Adrenal gland (tissue), 5 donors: ENCODE results near the gene ZNF350.
"Not testable (repeated sequence)": the region's sequence is repeated elsewhere in the genome, so short reads cannot be mapped to it uniquely, and the experiment has no call there.

ENCODE experiments used
- POLR2A ChIP-seq, 2 donors: fragments of 450-650 bp; IDR thresholded peaks; one replicate each; pipeline ENCODE4 v1.6.1; 2017; ENCODE audit warnings: antibody characterized with exemption in 2 of 2, mild to moderate bottlenecking in 2 of 2, moderate library complexity in 1 of 2
- TF ChIP-seq, protein P1 (sequence below), 6 experiments: fragments of 450-650 bp in 4 of 6; fragments of 200-600 bp in 2 of 6; sonication (generic) in 1 of 6; IDR thresholded peaks; 1 replicate in 5 of 6; 2 replicates in 1 of 6; pipeline versions ENCODE4 v1.5.1 to v1.8.0; 2016 to 2021; ENCODE audit warnings: antibody characterized with exemption in 6 of 6, mild to moderate bottlenecking in 2 of 6, moderate library complexity in 1 of 6
- donor health status: DM: no; HTN: no; CAD: no.

DNA sequence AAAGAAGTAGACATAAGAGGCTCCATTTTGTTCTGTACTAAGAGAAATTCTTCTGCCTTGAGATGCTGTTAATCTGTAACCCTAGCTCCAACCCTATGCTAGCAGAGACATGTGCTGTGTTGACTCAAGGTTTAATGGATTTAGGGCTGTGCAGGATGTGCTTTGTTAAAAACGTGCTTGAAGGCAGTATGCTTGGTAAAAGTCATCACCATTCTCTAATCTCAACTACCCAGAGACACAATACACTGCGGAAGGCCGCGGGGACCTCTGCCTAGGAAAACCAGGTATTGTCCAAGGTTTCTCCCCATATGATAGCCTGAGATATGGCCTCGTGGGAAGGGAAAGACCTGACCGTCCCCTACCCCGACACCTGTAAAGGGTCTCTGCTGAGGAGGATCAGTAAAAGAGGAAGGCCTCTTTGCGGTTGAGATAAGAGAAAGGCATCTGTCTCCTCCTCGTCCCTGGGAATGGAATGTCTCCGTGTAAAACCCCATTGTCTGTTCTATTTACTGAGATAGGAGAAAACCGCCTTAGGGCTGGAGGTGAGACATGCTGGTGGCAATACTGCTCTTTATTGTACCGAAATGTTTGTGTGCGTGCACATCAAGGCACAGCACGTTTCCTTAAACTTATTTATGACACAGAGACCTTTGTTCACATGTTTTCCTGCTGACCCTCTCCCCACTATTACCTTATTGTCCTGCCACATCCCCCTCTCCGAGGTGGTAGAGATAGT lies 39.8 kb upstream of the ZNF350 start:
- TF ChIP-seq, protein P1, sequence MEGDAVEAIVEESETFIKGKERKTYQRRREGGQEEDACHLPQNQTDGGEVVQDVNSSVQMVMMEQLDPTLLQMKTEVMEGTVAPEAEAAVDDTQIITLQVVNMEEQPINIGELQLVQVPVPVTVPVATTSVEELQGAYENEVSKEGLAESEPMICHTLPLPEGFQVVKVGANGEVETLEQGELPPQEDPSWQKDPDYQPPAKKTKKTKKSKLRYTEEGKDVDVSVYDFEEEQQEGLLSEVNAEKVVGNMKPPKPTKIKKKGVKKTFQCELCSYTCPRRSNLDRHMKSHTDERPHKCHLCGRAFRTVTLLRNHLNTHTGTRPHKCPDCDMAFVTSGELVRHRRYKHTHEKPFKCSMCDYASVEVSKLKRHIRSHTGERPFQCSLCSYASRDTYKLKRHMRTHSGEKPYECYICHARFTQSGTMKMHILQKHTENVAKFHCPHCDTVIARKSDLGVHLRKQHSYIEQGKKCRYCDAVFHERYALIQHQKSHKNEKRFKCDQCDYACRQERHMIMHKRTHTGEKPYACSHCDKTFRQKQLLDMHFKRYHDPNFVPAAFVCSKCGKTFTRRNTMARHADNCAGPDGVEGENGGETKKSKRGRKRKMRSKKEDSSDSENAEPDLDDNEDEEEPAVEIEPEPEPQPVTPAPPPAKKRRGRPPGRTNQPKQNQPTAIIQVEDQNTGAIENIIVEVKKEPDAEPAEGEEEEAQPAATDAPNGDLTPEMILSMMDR (IDR thresholded peaks at IDR 0.05), result not testable (repeated sequence)
- not testable (repeated sequence) for TF ChIP-seq POLR2A (IDR thresholded peaks at IDR 0.05)
